DMS79 treated with DMSO at 0.1 percent for 48 hours (cell line): ENCODE measurements around the gene CCDC66.

Experiments used
- DNase-seq: peaks from one replicate; lab custom pipeline; 2025; lab: John Stamatoyannopoulos, UW

Gene CCDC66

DNA sequence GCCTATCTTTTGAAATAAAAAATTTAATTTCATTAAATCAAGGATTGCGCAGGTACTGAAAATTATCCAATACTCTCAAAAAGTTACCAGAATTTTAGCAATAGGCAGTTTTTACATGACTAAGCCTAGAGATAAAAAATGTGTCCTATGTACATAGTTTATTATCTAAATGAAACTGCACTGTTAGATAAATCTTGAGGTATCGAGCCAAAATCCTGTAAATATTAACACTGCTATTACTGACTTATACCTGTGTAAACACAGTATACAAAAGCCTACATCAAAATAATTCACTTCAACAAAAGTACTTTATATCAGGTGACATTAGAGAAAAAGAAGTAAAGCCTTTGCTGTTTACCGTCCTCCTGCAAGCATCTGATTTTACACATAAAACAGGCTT is 65.4 kb downstream of the CCDC66 start:
- DNase-seq: no peak

DNA sequence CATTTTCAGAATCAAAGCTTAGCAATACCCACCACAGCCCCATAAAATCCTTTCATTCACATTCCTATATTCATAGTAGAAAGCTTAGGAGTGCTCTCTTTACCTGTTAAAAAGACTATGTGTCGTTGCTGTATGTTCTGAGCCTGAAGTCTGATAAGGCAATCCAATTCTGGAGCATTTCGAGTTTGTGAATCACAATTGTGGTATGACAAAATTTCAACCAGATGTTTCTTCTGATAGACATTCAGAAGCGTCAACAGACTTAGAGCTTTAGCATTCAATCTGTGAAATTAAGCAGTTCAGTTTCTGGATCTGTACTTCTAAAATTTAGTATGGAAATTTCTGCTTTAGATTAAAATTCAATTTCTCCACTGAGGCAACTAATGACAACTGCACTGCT is 67.8 kb downstream of the CCDC66 start:
- no peak for DNase-seq

DNA sequence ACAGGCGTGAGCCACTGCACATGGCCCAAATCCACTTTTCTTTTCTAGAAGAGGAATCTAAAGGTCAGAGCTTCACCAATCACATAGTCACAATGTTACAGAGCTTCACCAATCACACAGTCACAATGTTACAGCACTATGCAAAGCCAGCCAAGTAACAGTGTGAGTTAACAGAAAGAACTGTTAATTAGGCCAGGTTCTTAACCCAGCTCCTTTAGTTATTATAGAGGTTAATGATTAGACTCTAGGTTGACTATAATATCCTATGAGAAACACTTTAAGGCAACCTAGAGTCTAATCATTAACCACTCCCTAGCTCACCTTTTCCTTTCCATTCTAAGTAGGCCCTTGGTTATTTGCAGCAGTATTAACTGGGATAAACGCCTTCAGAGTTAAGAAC is 72.1 kb downstream of the CCDC66 start:
- DNase-seq: no peak

DNA sequence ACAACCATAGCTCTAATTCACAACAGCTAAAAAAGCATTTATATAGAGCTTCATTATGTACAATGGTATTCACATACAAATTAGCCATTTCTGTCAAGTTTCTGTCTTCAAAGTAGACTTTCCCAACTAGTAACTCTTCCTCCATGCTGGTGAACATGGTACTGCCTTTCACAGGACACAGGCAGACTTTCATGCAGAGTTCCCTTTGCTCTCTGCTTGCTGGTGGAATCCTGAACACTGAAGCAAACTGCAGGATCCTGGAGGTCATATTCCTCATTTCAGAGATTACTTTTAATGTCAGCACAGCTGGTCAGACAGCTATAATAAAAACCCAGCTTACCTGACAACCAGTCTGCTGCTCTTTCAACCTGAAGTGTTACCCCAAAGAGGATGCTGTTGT is 72.5 kb downstream of the CCDC66 start:
- no peak for DNase-seq

DNA sequence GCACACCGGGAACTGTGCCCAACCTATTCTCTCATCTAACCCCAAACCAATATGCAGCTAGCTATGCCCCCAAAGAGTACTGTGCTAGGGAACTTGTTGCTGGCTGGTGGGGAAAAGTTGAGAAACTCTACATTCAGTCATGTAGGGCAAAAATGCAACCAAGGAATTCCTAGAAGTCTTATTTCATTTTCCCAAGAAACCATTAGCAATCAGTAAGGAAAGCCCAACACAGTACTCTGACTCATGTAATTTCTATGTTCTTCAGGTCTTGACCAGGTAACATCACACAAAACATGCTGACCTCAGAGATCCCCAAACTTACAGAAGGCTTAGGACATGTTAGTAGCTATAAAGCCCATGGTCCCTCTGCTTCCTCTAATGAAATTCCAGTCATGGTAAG is 74.0 kb downstream of the CCDC66 start:
- no peak for DNase-seq

DNA sequence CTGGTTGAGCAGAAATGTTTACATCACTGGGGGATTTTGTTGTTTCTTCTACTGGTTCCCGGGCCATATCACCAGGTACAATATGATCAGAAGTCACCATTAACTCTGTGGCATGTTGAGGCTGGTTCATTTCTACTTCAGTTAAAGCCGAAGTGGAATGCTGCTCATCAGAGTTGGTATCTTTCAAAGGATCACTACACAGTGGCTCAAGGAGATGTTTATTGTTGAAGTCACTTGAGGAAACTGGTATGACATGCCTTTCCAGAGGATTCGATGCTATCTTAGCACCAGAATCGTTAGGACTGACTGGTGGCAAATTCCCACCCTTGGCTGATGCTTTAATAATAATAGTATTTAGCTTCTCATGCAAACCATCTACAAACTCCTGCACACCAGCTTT is 76.2 kb downstream of the CCDC66 start:
- DNase-seq: no peak

- no peak for DNase-seq
Measured at GRCh38 chr3:56633602-56634535, 76.9 kb downstream of the CCDC66 start.

DNA sequence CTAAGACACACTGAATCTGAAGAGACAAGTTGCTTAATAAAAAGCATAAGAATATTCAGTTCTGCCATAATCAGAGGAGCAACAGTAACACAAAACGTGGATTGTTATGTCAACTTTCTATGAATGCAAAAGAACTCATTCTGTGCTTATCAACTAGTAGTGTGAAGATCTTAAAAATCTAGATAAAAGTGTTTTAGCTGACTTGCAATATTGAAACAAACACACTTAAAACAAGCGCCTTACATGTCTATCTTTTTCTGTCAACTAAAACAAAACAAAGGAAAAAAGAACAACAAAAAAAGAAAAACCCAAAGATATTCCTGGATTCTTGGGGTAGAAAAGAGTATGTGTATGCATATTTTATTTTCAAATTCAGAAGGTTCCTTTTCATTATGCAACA is 88.4 kb downstream of the CCDC66 start:
- DNase-seq: no peak

GRCh38 chr3:56654460-56654859 is 97.5 kb downstream of the CCDC66 start:
- DNase-seq: no peak

DNA sequence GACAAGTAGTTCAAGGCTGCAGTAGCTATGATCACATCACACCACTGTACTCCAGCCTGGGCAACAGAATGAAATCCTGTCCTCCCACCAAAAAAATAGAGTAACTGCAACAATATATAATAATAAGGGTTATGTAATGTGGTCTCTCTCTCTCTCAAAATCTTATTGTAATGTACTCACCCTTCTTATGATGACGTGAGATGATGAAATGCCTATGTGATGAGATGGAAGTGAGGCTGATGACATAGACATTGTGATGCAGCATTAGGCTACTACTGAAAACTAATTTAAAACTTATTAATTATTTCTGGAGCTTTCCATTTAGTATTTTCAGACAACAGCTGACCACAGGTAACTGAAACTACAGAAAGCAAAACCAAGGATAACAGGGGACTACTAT is 98.7 kb downstream of the CCDC66 start:
- no peak for DNase-seq

- DNase-seq: no peak
Measured at GRCh38 chr3:56664823-56665222, 107.8 kb downstream of the CCDC66 start.

DNA sequence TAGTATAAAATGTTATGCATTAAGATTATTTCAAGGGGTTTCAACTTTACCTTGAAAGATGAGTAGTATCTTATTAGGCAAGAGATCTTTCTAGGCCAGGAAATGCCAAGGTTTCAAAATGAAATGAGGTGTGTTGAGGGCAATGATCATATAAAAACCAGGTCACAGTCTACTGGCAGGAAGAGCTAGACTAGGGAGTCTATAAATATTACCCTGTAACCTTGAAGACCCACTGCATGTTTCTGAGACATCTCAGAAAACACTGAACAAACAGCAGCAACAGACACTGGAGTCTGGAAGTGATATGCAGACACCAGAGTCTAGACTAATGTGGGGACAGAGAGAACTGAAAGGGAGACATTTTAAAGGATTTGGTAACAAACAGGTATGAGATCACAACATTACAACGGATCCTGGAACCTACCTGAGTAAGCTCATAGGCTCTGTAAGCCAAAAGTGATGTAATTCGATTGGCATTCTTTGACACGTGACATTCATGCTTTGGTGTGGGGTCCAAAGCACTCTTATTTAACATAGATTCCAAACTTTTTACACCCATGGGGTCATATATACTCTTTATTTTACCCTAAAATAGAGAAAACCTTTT is 111.1 kb downstream of the CCDC66 start:
- DNase-seq: no peak
